ENCODE results near the gene MCRIP2. TPM values are rescaled to one million over a fixed set of nuclear protein-coding genes. Genes with fewer than 3 reads are reported as not detected.

Gene MCRIP2
- total RNA-seq, 1 donor from 2014 or later: 16.6 TPM

DNA sequence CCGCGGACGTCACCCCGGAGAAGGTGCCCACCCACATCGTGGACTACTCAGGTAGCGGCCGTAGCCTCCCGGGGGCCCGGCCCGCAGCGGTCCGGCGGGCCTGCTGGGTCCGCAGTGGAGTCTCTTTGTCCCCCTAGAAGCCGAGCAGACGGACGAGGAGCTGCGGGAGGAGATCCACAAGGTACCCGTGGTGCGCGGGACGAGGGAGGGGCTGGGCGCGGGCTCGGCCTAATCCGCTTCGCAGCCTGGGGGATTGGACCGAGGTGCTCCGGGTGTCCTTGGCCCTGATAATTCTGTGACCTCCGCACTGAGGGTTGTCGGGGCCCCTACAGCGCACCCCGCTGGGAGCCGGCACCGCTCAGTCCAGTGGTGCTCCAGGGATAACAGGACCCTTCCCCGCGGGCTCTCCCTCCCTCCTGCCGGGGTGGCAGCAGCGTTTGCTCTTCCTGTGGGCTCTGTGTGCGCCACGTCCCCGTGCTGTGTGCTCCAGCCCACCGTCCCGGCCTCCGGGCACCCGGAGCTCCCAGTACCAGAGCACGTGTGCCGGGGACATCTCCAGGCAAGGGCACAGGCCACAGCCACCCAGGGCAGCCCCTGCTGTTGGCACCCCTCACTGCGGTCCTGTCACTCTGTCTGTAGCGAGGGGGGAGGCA is 27.0 kb downstream of the MCRIP2 start:
- no peak for DNase-seq
- H3K4me1 Mint-ChIP-seq (ENCODE audit: low read depth, unreplicated experiment): peaks cover 2% of the 10 kb centered on the region
- H3K4me3 Mint-ChIP-seq (ENCODE audit: unreplicated experiment): peak overlapping the region; percentile 65
- H3K9me3 Mint-ChIP-seq (ENCODE audit: unreplicated experiment): peaks cover 2% of the 10 kb centered on the region
- TF ChIP-seq, protein P1, sequence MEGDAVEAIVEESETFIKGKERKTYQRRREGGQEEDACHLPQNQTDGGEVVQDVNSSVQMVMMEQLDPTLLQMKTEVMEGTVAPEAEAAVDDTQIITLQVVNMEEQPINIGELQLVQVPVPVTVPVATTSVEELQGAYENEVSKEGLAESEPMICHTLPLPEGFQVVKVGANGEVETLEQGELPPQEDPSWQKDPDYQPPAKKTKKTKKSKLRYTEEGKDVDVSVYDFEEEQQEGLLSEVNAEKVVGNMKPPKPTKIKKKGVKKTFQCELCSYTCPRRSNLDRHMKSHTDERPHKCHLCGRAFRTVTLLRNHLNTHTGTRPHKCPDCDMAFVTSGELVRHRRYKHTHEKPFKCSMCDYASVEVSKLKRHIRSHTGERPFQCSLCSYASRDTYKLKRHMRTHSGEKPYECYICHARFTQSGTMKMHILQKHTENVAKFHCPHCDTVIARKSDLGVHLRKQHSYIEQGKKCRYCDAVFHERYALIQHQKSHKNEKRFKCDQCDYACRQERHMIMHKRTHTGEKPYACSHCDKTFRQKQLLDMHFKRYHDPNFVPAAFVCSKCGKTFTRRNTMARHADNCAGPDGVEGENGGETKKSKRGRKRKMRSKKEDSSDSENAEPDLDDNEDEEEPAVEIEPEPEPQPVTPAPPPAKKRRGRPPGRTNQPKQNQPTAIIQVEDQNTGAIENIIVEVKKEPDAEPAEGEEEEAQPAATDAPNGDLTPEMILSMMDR (IDR thresholded peaks at IDR 0.05; ENCODE audit: partially characterized antibody, unreplicated experiment): no peak
- H3K27ac Mint-ChIP-seq (ENCODE audit: unreplicated experiment): no peak overlapping the region
- peaks cover 2% of the 10 kb centered on the region for H3K27me3 Mint-ChIP-seq (ENCODE audit: unreplicated experiment)
- H3K36me3 Mint-ChIP-seq (ENCODE audit: unreplicated experiment): no peaks in the 10 kb centered on the region

DNA sequence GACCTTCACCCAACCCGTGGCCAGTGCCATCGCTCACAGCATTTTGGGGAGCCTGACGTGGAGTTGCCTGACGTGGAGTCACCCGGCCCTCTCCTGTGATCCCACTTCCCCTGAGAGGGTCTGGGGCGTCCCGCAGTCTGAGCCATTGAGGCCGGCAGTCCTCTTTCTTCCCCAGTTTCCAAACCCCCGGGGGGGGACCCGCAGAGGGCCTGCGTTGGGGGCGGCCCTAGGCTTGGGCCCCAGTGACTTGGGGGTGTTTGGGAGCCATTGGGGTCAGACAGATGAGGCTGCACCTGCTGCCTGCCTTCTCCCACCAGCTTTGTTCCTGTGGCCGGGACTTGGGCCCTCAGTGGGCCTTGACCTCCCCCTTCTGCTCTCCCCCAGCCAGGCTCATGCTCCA is 28.0 kb downstream of the MCRIP2 start:
- no peak for DNase-seq
- Mint-ChIP-seq H3K9me3 (ENCODE audit: unreplicated experiment) (peaks cover under 1% of the 10 kb centered on the region), H3K36me3 (ENCODE audit: unreplicated experiment) (no peaks in the 10 kb centered on the region), H3K27me3 (ENCODE audit: unreplicated experiment) (peaks cover 4% of the 10 kb centered on the region), H3K4me3 (ENCODE audit: unreplicated experiment) (no peak overlapping the region), H3K4me1 (ENCODE audit: low read depth, unreplicated experiment) (peaks cover 2% of the 10 kb centered on the region), H3K27ac (ENCODE audit: unreplicated experiment) (no peak overlapping the region)
- TF ChIP-seq, protein P1 (IDR thresholded peaks at IDR 0.05; ENCODE audit: partially characterized antibody, unreplicated experiment): no peak

DNA sequence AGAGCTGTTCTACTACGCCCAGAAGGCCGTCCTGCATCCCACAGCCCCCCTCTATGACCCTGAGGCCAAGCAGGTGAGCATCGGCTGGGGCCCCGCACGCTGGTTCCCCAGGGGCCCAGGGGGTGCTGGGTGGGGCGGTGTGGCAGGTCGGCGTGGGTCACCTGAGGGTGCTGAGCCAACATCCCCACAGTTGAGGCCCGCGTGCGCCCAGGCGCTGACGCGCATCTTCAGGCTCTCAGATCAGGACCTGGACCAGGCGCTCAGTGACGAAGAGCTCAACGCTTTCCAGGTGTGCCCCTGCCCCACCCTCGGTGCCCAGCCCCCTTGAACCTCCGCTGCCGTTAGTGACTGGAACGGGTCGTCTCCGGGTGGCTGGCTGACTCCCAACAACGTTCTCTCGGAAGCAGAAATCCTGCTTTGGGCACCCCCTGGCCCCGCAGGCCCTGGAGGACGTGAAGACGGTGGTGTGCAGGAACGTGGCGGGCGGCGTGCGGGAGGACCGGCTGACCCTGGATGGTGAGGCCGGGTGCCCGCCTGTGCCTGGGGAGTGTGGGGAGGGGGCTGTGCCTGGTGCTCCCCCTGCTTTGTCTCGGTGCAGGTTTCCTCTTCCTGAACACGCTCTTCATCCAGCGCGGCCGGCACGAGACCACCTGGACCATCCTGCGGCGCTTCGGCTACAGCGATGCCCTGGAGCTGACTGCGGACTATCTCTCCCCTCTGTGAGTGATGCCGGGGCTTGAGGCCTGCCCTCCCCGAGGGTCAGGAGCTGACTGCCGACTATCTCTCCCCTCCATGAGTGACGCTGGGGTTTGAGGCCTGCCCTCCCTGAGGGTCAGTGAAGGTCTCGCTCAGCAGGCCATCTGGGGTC is 29.1 kb downstream of the MCRIP2 start:
- H3K27ac Mint-ChIP-seq (ENCODE audit: unreplicated experiment): no peak overlapping the region
- H3K9me3 Mint-ChIP-seq (ENCODE audit: unreplicated experiment): peaks cover 3% of the 10 kb centered on the region
- no peaks in the 10 kb centered on the region for H3K36me3 Mint-ChIP-seq (ENCODE audit: unreplicated experiment)
- no peak for DNase-seq
- H3K27me3 Mint-ChIP-seq (ENCODE audit: unreplicated experiment): peaks cover 6% of the 10 kb centered on the region
- H3K4me3 Mint-ChIP-seq (ENCODE audit: unreplicated experiment): no peak overlapping the region
- peaks cover 2% of the 10 kb centered on the region for H3K4me1 Mint-ChIP-seq (ENCODE audit: low read depth, unreplicated experiment)
- TF ChIP-seq, protein P1 (IDR thresholded peaks at IDR 0.05; ENCODE audit: partially characterized antibody, unreplicated experiment): no peak

DNA sequence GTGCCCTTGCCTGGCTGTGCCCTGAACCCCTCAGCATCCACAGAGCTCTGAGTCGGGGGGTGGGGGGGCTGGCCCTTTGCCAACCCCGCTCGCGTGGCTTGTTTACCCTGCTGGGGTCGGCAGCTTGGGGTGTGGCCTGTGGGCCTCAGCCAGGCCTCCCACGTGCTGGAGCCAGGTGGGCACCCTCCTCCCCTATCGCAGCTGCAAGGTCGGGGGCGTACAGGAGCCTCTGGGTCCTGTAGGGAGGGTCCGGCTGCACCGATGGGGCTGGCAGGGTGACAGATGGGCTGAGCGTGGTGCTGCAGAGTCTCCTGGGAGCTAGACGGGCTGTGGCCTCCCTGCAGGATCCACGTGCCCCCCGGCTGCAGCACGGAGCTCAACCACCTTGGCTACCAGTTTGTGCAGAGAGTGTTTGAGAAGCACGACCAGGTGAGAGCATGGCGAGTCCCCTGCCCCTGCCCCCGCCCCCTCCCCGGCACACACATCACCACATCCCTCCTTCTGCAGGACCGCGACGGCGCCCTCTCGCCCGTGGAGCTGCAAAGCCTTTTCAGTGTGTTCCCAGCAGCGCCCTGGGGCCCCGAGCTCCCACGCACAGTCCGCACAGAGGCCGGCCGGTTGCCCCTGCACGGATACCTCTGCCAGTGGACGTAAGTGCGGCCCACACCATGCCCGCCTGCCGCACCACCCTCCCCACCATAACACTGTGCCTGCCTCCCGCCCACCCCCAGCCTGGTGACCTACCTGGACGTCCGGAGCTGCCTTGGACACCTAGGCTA is 29.9 kb downstream of the MCRIP2 start:
- no peak for DNase-seq
- Mint-ChIP-seq H3K27ac (ENCODE audit: unreplicated experiment) (no peak overlapping the region), H3K4me3 (ENCODE audit: unreplicated experiment) (no peak overlapping the region), H3K4me1 (ENCODE audit: low read depth, unreplicated experiment) (peaks cover 2% of the 10 kb centered on the region), H3K9me3 (ENCODE audit: unreplicated experiment) (peaks cover 3% of the 10 kb centered on the region), H3K36me3 (ENCODE audit: unreplicated experiment) (no peaks in the 10 kb centered on the region), H3K27me3 (ENCODE audit: unreplicated experiment) (peaks cover 6% of the 10 kb centered on the region)
- TF ChIP-seq, protein P1 (IDR thresholded peaks at IDR 0.05; ENCODE audit: partially characterized antibody, unreplicated experiment): no peak
